ENCODE measurements around the gene KRT40.

GRCh38 chr17:40984226-40984625 lies at the start of gene KRT40:
- TF ChIP-seq CTCF (IDR thresholded peaks at IDR 0.05 in 4 of 5, conservative IDR thresholded peaks at IDR 0.05 in 1 of 5): no peak
- no peak for TF ChIP-seq POLR2A (IDR thresholded peaks at IDR 0.05)

Data from gastrocnemius medialis (tissue), 4 donors.